ENCODE results near the gene PRM3.

PRM3 gene, protein sequence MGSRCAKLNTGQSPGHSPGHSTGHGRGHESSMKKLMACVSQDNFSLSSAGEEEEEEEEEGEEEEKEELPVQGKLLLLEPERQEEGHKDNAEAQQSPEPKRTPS

DNA sequence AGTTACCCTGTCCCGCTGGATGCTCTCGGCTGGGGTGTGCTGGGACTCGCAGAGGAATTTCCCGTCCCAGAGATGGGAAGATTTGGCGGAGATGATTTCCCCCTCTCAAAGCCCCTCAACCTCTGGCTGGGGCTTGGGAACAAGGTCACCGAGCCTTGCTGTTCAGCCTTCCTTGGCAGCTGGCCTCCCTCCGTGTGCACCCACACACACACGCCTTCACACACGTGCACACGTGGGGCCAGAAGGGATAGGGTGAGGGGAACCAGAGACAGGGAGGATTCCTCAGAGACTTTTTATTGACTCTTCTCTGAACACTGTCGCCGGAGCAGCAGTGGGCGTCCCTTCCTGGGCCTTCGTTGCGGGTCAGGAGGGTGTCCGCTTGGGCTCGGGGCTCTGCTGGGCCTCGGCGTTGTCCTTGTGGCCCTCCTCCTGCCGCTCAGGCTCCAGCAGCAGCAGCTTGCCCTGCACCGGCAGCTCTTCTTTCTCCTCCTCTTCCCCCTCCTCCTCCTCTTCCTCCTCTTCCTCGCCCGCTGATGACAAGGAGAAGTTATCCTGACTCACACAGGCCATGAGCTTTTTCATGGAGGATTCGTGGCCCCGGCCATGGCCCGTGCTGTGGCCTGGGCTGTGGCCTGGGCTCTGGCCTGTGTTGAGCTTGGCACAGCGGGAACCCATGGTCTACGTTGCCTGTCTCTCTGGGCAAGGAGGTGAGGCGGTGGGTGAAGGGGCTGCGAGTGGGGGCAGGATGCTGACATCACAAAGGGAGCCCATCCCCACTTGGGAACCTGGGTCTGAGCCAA lies at the start of gene PRM3:
Gene PRM3 (minus strand): TSS at position 709 of the 800 bp plus-strand sequence. CDS start 34 bp downstream, at position 675.
- DNase-seq (ENCODE audit: low spot score), result no peak

DNA sequence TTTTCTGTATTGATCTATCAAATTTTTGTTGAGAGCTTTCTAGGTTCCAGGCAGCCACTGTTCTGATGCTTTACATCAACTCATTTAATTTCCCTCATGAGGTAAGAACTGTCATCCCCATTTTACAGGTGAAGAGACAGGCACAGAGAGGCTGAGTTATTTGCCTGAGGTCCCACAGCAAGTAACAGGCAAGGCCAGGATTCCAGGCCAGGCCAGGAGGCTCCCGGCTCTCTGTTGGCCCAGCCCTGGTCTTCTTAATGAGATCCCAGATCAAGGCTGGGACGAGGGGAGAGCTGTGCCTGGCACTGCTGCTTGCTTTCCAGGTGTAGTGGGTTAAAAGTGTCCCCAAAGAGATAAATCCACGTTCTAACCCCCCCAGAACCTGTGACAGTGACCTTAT lies 49.4 kb upstream of the PRM3 start:
- no peak for DNase-seq (ENCODE audit: low spot score)

DNA sequence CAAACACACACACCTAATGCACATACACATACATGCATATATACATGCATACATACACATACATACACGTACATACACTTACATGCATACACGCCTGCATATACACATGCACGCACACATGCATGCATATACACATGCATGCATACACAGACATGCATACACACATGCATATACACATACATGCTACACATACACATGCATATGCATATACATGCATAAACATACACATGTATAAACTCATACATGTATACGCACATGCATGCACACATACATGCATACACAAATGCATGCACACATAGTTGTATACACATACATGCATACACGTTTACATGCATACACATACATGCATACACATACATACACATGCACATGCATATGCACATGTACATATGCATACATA lies 48.2 kb upstream of the PRM3 start:
- DNase-seq (ENCODE audit: low spot score), result no peak

DNA sequence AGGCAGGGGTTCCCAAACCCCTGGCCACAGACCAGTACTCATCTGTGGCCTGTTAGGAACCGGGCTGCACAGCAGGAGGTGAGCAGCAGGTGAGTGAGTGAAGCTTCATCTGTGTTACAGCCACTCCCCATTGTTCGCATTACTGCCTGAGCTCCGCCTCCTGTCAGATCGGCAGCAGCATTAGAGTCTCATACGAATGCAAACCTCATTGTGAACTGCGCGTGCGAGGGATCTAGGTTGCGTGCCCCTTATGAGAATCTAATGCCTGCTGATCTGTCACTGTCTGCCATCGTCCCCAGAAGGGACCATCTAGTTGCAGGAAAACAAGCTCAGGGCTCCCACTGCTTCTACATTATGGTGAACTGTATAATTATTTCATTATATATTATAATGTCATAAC lies 46.7 kb upstream of the PRM3 start:
- no peak for DNase-seq (ENCODE audit: low spot score)

DNA sequence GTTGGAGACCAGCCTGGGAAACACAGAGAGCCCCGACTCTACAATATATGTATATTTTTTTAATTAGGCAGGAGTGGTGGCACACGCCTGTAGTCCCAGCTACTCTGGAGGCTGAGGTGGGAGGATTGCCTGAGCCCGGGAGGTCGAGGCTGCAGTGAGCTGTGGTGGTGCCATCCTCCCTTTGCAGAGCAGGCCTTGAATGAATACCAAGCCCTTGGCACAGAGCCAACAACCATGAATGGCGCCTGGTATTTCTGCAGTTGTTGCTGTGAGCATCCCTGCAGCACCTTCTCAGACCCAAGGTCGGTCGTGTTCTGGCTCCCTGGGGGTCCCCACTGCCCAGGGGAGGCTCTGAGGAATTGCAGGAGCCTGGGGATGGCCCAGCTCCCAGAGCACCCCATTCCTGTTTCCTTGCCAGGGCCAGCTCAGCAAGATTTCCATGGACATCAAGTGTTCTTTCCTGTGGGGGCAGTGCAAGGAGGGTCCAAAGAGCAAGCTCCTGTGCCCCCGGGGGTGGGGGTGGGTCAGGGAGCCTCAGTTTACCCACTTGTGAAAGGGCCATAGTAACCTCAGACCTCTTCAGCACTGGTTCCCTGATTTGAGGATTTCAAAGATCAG lies 46.2 kb upstream of the PRM3 start:
- no peak for DNase-seq (ENCODE audit: low spot score)

DNA sequence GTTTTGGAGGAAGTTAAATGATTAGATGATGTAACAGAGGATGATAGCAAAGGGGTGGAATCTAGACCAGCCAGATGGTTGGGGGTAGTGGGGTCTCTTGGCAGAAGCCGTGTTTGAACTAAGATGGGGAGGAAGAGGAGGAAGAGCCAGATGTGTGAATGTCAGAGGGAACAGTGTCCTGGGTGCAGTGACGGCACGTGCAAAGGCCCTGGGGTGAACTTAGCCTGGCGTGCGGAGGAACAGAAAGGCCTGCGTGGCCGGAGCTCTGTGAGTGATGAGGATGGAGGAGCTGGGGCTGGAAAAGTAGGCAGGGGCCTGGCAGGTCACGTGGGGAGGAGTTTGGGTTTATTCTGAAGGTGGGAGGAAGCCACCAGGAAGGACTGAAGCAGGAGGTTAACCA lies 45.4 kb upstream of the PRM3 start:
- DNase-seq (ENCODE audit: low spot score), result no peak

DNA sequence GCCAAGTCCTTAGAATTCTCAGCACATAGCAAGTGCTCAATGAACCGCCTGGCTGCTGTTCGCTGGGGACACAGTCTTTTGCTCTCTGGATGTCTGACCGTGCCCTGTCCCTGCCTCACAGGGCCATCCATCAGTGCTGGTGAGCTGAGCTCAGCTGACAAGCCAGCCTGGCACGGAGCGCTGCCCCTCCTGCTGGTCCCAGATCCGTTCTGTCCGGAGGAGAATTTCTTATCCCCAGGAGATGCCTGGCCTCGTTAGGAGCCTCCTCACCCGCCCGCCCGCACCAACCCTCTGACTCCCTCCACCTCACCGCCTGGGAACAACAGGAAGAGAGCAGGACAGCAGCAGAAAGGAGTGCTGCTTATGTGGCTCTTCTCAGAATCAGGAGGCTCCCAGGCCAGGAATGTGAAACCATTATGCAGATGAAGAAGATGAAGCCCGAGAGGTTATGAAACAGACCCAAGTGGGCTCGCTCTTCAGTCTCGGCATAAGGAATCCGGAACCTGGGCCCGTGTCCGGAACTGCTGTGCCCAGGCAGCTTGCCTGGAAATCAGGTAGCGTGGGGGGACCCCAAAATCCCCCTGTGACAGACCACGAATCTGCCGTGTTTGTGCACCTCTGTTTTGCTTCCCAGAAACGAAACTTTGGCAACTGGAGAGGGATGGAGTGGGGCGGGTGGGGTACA lies 43.0 kb upstream of the PRM3 start:
- no peak for DNase-seq (ENCODE audit: low spot score)

DNA sequence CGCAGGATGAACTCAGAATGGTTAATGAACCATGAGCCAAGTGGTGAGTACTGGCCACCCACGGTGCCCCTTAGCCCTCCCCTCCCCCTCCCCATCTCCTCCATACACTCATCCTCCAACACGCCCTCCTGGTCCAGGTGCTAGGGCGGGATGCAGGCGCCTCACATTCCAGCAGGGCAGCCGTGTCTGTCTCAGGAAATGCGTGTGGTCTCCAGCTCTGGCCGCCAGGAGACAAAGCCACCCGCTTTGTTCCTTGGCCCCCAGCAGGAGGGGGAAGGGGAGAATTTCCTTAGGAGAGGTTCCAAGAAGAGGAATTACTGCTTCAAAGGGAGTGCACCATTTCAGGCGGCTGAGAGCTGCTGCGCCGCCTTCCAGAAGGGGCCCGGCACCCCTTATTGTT lies 42.1 kb upstream of the PRM3 start:
- DNase-seq (ENCODE audit: low spot score), result no peak

DNA sequence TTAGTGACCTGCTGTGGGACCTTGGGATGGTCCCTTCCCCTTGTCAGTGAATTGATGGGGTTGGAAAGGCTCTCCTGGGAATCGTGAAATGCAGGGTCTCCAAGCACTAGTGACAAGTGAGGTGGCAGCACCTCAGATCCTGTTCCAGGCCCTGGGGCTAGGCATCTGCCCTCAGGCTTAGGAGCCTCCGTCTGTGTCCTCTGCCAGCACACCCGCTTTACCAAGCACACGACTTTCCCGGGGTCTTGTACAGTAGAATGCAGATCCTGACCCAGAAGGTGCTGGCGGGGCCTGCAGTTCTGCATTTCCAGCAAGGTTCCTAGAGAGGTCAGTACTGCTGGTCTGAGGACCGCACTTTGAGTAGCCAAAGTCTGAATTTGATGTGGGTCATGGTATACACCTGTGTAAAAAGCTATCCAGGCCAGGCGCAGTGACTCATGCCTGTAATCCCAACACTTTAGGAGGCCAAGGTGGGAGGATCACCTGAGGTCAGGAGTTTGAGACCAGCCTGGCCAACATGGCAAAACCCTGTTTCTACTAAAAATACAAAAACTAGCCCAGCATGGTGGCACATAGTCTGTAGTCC lies 41.0 kb upstream of the PRM3 start:
- DNase-seq (ENCODE audit: low spot score), result no peak

DNA sequence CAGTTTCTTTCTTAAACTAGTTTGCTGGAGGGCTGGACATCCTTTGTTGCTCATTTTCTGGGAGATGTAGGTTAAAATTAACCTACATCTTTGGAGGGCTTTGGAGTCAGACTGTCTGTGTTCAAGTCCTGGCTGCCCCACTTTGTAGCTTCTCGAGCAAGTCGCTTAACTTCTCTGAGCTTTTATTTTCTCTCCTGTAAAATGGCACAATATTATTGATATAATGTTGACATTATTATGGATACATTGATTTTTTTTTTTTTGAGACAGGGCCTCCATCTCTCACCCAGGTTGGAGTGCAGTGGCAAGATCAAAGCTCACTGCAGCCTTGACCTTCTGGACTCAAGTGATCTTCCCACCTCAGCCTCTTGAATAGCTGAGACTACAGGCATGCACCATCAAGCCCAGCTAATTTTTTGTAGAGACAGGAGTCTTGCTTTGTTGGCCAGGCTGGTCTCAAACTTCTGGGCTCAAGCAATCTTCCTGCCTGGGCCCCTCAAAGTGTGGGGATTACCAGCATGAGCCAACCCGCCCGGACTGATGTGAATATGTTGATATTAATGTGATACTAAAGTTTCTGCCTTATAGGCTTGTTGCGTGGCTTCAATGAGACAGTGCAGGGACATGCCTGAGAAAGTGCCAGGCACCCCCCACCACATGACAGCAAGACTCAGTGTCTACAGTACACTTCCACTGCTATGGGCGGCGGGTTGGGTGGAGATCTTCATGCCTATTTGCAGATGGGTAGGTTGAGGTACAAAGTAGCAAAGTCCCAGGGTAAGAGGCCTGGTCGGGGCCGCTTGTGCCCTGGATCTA lies 40.3 kb upstream of the PRM3 start:
- no peak for DNase-seq (ENCODE audit: low spot score)

DNA sequence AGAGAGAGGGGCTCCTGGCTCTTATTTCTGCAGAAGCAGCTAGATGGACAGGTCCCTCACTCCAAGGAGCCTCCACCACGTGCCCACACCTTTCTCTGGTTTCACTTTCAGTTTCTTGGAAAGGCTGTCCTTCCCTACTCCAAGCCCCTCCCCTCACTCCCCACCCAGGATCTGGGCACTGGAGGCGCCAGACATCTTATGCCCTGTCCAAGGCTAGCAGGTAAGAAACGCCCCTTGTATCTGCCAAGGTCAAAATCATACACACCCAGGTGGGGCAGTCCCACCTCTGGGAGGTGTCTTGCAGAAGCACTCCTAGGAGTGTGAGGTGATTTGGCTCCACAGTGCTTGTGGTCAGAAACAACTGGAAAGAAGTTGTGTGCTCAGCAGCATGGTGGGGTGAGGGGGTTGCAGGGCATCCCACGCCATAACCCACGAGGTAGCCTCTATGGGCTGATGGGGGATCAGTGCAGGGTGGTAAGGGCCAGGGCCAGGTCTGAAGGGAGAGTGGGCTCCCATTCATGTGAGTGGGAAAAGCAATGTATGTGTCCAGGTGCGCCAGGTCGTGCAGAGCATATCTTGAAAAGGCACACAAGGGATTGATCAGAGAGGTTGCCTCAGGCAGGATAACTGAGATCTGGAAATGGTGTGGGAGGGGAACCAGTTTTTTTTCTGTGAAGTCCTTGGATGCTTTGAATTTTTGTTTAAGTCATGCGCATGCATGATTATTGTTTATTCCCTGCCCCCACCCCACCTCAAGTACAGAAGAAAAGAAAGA lies 39.5 kb upstream of the PRM3 start:
- DNase-seq (ENCODE audit: low spot score), result no peak

DNA sequence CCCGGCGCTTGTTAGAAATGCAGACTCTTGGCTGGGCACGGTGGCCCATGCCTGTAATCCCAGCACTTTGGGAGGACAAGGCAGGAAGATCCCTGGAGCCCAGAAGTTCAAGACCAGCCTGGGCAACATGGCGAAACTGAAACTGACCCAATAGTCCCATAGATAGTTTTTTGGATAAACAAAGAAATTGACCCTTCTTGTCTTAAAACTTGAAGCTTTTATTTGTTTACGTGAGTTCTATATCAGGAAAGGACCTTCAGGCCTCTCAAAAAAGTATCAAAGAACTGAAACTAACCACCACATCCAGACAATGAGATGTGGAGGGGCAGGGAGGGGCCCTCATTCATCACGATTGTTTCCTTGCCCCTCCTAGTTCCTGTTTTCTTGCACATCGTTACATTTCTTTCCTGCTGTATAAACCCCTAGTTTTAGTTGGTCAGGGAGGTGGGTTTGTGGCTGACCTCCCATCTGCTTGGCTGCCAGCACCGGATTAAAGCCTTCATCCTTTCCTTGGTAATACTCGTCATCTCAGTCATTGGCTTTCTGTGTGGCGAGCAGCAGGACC lies 37.6 kb upstream of the PRM3 start:
- DNase-seq (ENCODE audit: low spot score), result no peak

DNA sequence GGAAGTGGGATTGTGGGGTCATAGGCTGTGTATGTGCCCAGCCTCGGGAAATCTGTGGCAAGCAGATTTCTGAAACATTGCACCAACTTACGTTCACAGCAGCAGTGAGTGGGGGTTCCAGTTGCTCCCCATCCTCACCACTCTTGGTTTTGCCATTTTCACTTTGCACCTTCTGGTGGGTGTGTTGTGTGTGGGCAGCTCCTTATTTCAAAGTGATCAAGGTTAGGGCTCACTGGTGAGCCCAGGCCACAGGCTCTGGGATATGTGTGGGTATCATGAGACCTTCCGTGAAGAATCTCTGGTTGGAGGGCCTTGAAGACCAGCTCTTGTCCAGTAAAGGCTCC lies 37.2 kb upstream of the PRM3 start:
- no peak for DNase-seq (ENCODE audit: low spot score)

DNA sequence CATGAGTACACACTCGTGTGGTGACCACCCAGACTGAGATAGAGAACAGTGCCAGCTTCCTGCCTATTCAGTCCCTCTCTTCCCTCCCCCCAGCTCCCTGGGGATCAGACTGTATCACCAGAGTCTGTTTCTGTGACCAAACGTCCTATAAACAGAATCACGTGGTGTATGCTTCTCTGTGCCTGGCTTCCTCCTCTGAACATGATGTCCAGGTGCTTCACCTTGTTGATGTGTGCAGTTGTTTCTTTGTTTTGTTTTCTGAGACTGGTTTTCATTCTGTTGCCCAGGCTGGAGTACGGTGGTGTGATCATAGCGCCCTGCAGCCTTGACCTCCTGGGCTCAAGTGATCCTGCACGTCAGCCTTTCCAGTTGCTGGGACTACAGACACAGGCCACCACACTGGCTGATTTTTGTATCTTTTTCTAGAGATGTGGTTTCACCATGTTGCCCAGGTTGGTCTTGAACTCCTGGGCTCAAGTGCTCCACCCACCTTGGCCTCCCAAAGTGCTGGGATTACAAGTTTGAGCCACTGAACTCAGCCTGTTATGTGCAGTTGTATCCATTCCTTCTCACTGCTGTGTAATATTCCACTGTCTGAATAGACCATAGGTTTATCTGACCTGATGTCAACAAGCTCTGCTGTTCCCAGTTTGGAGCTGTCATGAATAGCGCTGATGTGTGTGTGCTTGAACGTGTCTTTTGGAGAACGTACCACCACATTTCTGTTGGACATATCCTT lies 36.6 kb upstream of the PRM3 start:
- DNase-seq (ENCODE audit: low spot score), result no peak

DNA sequence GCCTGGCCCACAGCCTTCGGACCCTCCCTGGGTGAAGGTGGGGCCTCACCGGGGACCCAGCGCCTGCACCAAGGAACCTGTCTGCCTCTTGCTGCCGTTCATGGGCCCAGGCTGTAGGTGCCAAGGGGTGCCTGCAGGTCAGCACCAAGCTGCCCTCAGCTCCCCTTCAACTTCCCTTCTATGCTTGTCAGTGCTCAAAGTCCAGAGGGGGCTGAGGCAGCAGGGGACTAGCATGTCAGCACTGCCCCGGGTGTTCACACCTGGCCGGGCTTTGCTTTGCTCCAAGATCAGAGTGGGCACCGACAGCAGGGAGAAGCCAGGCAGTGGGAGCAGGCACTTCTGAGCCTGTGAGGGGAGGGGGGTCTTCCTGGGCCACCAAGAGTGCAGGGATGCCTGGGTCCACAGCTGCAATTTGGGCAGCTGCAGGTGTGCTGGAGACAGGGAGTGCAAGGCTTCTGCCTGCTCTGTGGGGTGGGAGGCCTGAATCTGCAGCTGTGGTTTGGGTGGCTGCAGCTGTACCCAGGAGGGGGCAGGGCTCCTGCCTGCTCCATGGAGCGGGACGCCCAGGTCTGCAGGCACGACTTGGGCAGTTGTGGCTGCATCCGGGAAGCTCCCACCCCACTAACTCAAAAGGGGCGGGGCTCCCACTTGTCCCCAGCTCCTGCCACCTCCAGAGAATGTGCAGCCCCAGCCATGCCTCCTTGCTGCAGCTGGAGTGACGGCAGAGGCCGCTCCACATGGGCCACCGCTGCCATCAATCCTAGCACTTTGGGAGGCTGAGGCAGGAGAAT lies 35.3 kb upstream of the PRM3 start:
- DNase-seq (ENCODE audit: low spot score), result no peak

DNA sequence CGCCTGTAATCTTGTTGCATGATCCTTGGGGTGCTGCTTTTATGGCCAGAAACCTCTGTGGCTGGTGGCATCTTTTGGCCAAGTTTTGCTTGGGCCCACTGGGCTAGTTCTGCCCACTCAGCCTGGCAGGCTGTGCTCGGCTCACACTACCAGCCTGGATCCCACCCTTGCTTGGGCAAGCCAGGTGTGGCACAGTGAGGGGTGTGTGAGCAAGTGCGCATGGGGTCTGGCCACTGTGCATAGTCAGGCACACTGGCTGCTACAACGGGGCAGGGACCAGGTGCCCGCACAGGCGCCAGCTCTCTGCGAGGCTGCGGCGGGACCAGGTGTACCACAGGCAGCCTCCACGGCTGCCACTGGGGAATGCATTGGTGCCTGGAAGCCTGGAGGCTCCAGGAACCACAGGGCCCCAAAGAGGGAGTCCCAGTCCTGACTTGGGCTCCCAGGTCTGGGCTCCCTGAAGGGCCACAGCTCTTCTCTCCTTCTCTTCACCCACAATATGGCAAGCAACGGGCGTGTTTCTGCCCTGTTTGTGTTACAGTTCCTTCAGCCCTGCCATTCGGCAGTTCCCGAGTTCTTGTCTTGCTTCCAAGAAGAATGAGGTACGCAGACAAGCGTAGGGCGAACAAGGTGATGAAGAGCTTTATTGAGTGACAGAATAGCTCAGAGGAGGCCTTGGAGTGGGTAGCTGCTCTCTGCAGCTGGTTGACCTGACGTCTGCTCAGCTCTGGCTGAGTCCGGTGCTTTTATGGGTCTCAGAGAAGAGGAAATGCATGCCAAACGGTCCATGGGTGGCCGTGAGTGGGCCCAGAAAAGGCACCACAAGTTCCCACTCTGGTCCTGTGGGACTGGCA lies 34.4 kb upstream of the PRM3 start:
- no peak for DNase-seq (ENCODE audit: low spot score)

DNA sequence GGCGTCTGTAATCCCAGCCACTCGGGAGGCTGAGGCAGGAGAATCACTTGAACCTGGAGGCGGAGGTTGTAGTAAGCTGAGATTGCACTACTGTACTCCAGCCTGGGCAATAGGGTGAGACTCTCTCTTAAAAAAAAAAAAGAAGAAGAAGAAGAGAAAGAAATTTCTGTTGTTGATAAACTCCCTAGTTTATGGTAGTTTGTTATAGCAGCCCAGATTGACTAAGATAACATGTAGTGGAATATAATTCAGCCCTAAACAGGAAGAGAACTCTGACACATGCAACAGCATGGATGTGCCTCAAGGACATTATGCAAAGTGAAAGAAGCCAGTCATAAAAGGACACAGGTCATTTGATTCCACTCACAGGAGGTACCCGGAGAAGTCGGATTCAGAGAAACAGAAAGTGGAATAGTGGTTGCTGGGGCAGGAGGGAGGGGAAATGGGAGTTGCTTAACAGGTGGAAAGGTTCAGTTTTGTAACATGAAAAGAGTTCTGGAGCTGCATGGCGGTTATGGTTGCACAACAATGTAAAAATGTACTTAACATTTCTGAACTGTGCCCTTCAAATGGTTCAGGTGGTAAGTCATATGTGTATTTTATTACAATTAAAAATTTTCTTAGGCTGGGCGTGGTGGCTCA lies 33.7 kb upstream of the PRM3 start:
- no peak for DNase-seq (ENCODE audit: low spot score)

DNA sequence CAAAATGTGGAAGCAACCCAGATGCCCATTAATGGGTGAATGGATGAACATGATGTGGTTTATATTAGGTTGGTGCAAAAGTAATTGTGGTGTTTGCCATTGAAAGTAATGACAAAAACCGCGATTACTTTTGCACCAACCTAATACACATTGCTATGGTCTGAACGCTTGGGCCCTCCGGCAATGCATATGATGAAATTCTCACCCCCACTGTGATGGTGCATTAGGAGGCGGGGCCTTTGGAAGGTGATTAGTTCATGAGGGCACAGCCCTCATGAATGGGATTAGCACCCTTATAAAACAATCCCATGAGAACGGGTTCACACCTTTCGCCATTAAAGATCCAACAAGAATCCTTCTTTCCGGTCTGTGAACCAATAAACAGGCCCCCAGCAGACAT lies 33.0 kb upstream of the PRM3 start:
- no peak for DNase-seq (ENCODE audit: low spot score)

All from D341Med (cell line).